NCI-H460 (cell line): ENCODE data around the gene B4GALT7. TPM values are rescaled to one million over a fixed set of nuclear protein-coding genes. Genes with fewer than 3 reads are reported as not detected.
A peak's percentile ranks its signal among the peaks of the same experiment; 100 is the strongest.

ENCODE experiments used
- DNase-seq: peaks from one replicate; pipeline ENCODE4 v3.0.0-alpha.2; 2016; ENCODE audit warnings: low read depth; ENCODE audit errors: extremely low read depth
- total RNA-seq: library from RNA; depleted of rRNA; stranded (reverse); fragments of >200 nt; shearing (Covaris generic); gene quantifications from 2 replicates; pipeline ENCODE4 v1.2.3, GENCODE V29; 2014

The B4GALT7 gene
- total RNA-seq, 1 experiment from 2014 or later: 19.1 TPM

DNA sequence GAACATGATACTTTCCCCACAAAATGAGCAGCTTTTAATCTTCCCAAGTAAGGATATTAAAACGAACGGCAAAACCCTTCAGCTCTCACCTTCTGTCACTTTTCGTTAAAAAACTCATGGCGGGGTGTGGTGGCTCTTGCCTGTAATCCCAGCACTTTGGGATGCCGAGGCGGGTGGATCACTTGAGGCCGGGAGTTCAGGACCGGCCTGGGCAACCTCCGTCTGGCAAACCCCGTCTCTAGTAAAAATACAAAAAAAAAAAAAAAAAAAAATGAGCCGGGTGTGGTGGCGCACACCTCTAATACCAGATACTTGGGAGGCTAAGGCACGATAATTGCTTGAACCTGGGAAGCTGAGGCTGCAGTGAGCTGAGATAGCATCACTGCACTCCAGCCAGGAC is 7.0 kb upstream of the B4GALT7 start:
- DNase-seq: no peak

- DNase-seq: no peak
These were observed 6.4 kb upstream of the B4GALT7 start for GRCh38 chr5:177593511-177593910.

DNA sequence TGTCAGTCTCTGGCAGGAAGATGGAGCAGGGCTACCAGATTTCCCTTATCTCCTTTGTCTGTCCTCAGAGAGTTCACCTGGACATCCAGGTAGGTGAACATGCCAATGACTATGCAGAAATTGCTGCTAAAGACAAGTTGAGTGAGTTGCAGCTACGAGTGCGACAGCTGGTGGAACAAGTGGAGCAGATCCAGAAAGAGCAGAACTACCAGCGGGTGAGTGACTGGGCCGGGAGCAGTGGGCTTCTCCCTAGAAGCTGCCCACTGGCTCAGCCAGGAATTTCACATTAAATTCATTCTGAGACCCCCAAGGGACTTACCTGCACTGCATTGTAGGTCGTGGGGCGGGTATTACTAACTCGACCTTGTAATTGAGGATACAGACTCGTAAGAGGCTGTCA is 5.9 kb upstream of the B4GALT7 start:
- DNase-seq: no peak

DNA sequence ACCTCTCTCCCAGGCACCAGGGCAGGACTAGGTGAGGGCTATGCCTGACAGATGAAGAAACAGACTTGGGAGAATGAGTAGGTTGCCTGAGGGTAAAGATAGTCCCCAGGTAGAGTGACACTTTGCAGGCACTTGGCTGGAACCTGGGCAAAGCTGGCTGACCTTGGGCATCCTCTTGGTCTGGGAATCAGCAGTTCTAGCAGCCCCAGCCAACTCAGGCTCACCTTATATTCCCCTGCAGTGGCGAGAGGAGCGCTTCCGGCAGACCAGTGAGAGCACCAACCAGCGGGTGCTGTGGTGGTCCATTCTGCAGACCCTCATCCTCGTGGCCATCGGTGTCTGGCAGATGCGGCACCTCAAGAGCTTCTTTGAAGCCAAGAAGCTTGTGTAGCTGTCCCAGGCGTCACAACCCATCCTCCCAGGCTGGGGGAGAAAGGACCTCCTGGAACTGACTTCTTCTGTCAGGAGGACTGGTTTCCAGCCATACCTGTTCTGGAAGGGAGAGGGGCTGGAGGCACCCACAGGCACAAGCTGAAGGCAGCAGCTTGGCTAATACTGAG is 4.8 kb upstream of the B4GALT7 start:
- DNase-seq: no peak

GRCh38 chr5:177595991-177596774 is 3.7 kb upstream of the B4GALT7 start:
- no peak for DNase-seq

DNA sequence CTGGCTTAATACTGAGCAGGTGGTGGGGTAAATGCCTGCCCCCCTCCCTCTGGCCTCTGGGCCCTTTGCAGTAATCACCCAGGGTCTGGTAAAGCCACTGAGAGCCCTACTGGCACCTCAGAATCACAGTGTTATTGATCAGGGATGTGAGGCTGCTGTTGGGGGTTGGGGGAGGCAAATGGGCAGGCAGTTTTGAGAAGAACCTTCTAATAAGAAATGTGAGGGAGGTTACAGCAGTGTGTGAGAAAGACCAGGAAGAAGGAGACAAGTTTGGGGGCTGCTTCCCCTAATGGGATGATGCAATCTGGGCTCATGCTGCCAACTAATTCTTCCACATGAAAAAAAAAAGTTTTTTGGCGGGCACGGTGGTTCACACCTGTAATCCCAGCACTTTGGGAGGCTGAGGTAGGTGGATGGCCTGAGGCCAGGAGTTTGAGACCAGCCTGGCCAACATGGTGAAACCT is 3.1 kb upstream of the B4GALT7 start:
- no peak for DNase-seq

- DNase-seq: no peak
These were observed 1.5 kb upstream of the B4GALT7 start for GRCh38 chr5:177598477-177598876.

- no peak for DNase-seq
These were observed 631 bp downstream of the B4GALT7 start for GRCh38 chr5:177600508-177601018.

GRCh38 chr5:177601126-177601525 is 1.2 kb downstream of the B4GALT7 start:
- no peak for DNase-seq

GRCh38 chr5:177601577-177602457 is 1.9 kb downstream of the B4GALT7 start:
- no peak for DNase-seq

GRCh38 chr5:177602458-177602830 is 2.5 kb downstream of the B4GALT7 start:
- DNase-seq: no peak

- no peak for DNase-seq
These were observed 3.7 kb downstream of the B4GALT7 start for GRCh38 chr5:177603631-177604030.

DNA sequence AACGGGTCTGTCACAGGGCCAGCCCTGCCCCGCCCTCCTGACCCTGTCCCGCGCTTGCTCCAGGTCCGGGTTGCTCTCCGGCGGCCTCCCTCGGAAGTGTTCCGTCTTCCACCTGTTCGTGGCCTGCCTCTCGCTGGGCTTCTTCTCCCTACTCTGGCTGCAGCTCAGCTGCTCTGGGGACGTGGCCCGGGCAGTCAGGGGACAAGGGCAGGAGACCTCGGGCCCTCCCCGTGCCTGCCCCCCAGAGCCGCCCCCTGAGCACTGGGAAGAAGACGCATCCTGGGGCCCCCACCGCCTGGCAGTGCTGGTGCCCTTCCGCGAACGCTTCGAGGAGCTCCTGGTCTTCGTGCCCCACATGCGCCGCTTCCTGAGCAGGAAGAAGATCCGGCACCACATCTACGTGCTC is 4.2 kb downstream of the B4GALT7 start:
- DNase-seq: no peak

DNA sequence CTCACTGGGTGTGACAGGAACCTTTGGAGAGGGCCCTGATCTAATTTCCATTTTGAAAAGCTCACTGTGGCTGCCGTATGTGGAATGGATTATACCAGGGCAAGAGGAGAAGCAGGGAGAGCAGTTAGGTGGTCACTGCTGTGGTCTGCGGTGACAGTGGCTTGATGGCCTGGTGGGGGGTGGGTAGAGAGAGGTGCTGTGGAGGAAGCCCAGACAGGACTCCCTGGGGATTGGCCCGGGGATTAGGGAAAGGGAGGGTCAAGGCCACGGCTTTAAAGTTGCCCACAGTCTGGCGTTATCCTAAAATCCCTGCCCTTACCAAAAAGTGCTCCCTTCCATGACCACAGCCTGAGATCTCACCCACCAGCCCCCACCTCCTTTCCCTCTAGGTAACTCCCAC is 4.7 kb downstream of the B4GALT7 start:
- no peak for DNase-seq

DNA sequence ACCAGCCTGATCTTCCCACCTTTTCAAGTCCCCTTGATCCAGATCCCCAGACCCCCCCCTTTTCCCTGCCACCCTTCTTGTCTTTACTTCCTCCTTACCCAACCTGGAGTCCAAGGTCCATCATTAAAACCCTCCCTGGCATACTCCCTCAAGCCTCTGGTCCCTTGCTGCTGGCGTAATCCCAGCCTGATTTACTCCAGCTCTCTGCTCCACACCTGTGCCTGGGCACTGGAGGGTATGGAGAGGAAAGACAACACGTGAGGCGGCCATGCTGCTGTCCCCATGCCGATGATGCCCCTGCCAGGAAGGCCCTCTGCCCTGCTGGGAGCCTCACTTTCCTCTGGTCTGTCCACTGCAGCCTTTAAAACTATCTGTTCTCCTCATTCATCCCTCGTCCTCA is 5.1 kb downstream of the B4GALT7 start:
- DNase-seq: no peak

- DNase-seq: no peak
These were observed 5.7 kb downstream of the B4GALT7 start for GRCh38 chr5:177605667-177606066.

DNA sequence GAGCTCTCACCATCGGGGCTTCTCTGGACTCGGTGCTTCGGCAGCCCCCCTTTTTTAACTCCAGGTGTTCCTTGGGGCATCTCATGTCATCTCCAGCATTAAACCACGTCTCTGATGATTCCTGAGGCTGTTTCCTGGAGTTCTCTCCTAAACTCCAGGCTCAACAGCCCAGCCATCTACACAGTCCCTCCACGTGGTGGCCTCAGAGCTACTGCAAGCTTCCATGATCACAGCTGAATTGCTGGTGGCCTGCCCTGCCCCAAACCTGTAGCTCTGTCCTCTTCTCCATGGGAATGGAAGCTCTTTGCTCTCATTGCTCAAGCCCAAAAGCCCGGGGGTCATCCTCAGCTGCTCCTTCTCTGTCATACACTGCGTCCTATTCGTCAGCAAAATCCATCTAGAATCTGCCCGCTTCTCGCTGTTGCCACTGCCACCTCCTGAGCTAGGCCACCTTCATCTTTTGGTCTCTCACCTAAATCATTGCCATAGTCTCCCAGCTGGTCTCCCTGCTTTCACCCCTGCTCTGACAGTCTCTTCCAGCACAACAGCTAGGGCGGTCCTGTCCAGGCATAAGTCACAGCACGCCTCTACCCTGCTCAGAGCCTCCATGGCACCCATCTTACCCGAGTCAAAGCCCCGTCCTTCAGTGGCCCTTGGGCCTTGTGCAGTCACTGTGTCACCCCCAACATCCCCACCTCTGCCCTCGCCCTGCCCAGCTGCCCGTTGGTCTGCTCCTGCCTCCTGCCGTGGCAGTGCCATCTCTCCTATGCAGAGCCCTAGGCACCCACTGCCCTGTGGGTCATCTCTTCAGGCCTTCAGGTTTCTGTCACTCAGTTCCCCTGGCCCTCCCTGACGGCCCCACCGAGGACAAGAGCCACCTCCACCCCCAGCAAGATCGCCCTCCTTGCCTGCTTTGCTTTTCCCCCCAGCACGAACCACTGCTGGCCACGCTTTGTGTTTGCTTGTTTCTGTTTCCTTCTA is 6.4 kb downstream of the B4GALT7 start:
- no peak for DNase-seq

DNA sequence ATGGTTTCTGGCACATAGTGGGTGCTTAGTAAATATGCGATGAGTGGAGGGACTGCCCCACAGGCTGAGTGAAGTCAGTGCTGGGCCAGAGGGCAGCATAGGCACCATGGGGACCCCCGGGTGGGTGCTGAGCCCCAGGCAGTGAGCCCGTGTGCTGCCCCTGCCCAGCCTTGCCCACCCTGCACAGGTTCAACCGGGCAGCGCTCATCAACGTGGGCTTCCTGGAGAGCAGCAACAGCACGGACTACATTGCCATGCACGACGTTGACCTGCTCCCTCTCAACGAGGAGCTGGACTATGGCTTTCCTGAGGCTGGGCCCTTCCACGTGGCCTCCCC is 7.2 kb downstream of the B4GALT7 start:
- DNase-seq: no peak

DNA sequence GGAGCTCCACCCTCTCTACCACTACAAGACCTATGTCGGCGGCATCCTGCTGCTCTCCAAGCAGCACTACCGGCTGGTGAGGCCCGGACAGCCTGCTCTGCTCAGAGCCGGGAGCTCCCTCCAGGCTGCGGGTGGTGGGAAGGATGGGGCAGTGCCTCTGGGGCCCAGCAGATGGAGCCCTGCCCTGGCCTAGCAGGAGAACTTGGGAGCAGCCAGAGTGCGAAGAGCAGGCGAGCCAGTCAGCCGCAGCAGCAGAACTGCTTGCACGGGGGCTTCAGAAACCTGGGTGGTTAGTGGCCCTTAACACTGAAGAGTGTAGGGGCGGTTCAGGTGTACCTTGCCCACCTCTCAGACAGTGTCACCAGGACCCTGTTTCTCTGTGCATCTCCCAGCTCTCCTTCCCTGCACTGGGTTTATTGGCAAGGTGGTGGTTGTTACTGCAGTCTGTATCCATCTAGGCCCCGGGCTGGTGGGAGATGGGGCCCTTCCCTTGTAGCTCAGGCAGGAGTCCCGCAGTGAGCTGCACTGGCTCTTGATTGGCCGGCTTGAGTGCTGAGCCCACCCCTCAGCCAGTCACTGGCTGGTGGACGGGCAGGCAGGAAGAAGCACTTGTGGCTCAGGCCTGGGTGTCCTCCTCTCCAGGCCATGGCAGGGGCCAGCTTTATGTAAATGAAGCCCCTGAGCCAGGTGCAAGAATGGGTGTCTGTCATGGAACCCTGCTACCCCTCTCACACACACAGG is 7.7 kb downstream of the B4GALT7 start:
- peak; percentile 70 for DNase-seq
